Gastrocnemius medialis (tissue), 4 donors: ENCODE results near the gene TRIOBP.

Source experiments
- CTCF ChIP-seq, 5 experiments: fragments of 450-650 bp in 3 of 5; fragments of 200-600 bp in 2 of 5; sonication (generic) in 2 of 5; IDR thresholded peaks in 4 of 5; conservative IDR thresholded peaks in 1 of 5; 1 replicate in 4 of 5; 2 replicates in 1 of 5; pipeline ENCODE4 v1.5.1; 2016 to 2019; ENCODE audit warnings: antibody characterized with exemption in 5 of 5, mild to moderate bottlenecking in 3 of 5, moderate library complexity in 3 of 5
- POLR2A ChIP-seq, 2 donors: fragments of 450-650 bp; IDR thresholded peaks; one replicate each; pipeline ENCODE4 v1.6.1; 2017; ENCODE audit warnings: antibody characterized with exemption in 2 of 2, mild to moderate bottlenecking in 2 of 2, moderate library complexity in 2 of 2

GRCh38 chr22:37820350-37820749 lies 123.5 kb downstream of the TRIOBP start:
- TF ChIP-seq CTCF (IDR thresholded peaks at IDR 0.05 in 4 of 5, conservative IDR thresholded peaks at IDR 0.05 in 1 of 5): no peak
- no peak for TF ChIP-seq POLR2A (IDR thresholded peaks at IDR 0.05)
